Neural progenitor cell (in vitro differentiated cells): ENCODE measurements around the gene LYRM4.

ENCODE experiments used
- EZH2 ChIP-seq: fragments of 200-600 bp; sonication (generic); IDR thresholded peaks from 2 replicates; pipeline ENCODE4 v1.6.1; 2017; ENCODE audit warnings: antibody characterized with exemption, mild to moderate bottlenecking, moderate library complexity
- TF ChIP-seq, protein P1 (sequence below): fragments of 200-600 bp; sonication (generic); IDR thresholded peaks from 2 replicates; pipeline ENCODE4 v1.5.1; 2017; ENCODE audit warnings: antibody characterized with exemption, mild to moderate bottlenecking

GRCh38 chr6:5124526-5124925 lies 136.2 kb downstream of the LYRM4 start:
- TF ChIP-seq, protein P1, sequence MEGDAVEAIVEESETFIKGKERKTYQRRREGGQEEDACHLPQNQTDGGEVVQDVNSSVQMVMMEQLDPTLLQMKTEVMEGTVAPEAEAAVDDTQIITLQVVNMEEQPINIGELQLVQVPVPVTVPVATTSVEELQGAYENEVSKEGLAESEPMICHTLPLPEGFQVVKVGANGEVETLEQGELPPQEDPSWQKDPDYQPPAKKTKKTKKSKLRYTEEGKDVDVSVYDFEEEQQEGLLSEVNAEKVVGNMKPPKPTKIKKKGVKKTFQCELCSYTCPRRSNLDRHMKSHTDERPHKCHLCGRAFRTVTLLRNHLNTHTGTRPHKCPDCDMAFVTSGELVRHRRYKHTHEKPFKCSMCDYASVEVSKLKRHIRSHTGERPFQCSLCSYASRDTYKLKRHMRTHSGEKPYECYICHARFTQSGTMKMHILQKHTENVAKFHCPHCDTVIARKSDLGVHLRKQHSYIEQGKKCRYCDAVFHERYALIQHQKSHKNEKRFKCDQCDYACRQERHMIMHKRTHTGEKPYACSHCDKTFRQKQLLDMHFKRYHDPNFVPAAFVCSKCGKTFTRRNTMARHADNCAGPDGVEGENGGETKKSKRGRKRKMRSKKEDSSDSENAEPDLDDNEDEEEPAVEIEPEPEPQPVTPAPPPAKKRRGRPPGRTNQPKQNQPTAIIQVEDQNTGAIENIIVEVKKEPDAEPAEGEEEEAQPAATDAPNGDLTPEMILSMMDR, result no peak
- no peak for TF ChIP-seq EZH2
